GM19351 (cell line): Measurements from ENCODE around the gene AMPH.
"Not testable (repeated sequence)": the region's sequence is repeated elsewhere in the genome, so short reads cannot be mapped to it uniquely, and the experiment has no call there.

Source experiments
- ATAC-seq: cut with Tn5 transposase; IDR thresholded peaks from one replicate; pipeline ENCODE4 v1.9.1; 2021; ENCODE audit warnings: mild to moderate bottlenecking, moderate library complexity; ENCODE audit not compliant: unreplicated experiment

AMPH gene

GRCh38 chr7:38629651-38630510 is 1.3 kb downstream of the AMPH start:
- no peak for ATAC-seq

DNA sequence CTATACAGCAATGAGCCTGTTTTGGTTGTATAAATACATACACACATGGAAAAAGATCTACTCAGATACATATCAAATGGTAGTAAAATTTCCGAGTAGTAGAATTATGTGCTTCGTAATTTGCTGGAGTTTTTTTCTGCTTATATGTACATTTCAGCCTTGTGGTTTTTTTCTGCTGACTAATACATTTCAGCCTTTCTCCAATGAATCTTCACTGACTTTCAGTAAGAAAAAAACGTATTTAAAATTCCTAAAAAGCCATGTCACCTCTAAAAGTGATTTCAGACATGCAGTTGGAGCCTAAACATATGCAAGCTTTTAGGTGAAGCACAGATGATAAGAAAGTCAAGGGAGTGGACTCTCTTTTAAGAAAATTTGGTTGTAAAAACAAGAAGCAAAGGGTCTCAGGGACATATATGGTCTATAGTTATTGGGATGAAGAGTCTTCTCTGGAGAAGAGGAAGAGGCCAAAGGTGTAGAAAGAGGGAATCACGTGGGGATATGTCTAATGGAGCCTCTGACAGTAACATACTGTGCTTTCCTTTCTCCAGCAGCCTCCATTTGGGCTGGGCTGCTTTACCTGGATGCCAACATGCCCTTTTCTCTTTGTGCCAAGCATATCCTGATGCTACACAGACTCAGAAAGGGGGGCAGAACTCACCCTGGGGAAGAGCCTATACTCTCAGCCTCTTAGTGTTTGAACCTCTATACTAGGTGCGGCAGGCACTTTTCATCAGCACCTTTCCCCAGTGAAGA is 2.4 kb downstream of the AMPH start:
- no peak for ATAC-seq

DNA sequence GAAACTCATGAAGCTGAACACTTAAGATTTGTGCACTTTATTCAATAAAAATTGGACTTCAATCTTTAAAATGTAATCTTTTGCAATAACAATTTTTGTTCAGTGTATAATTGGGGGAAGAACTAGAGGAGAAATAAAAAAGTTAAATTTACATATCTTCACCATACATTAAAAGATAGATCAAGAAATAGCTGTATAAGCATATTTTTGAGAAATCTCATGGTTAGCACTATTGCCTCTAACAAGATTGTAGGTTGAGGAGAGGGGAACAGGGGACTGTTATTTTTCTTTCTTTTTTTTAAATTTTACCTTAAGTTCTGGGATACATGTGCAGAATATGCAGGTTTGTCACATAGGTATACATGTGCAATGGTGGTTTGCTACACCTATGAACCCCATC is 5.3 kb downstream of the AMPH start:
- no peak for ATAC-seq

GRCh38 chr7:38615665-38616064 is 15.5 kb downstream of the AMPH start:
- ATAC-seq: no peak

DNA sequence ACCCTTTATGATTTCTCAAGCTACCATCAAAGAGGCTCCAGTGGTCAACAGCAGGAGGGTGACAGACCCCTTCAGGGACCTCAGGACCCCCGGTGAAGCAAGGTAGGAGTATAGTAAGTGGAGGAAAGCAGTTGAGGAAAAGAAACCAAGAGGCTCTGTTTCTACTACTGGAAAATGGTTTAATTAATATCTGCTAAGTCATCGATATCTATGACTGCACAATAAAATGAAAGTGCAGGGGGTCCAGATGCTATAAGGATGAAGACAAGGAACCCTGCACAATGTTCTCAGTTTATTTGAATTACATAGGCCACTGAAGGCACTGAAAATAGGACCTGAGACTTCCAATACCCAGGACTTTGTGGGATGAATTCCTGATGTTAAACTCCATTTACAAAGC is 23.7 kb downstream of the AMPH start:
- ATAC-seq: no peak

- ATAC-seq: no peak
Observed at GRCh38 chr7:38600741-38601140, 30.4 kb downstream of the AMPH start.

DNA sequence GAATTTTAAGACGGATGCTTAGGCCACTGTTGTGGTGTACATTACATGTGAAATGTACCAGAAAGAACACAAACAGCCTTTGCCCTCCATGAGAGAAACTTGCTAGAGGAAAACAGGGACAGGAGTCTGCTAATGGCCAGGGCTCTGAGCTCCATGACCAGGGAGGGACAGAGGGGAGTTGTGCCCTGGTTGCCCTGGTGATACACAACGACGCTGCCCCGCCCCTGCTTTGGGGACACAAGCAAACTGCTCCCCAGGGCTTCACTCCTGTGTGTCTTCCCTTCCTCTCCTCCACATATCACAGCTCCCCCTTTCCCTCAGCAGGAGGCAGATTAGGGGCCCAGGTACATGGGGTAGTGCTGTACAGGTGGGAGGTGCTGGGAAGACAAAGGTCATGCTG is 36.2 kb downstream of the AMPH start:
- ATAC-seq: no peak

- no peak for ATAC-seq
Observed at GRCh38 chr7:38592737-38593288, 38.4 kb downstream of the AMPH start.

- ATAC-seq: no peak
Observed at GRCh38 chr7:38585572-38586354, 45.4 kb downstream of the AMPH start.

GRCh38 chr7:38584443-38585210 is 46.5 kb downstream of the AMPH start:
- ATAC-seq: no peak

DNA sequence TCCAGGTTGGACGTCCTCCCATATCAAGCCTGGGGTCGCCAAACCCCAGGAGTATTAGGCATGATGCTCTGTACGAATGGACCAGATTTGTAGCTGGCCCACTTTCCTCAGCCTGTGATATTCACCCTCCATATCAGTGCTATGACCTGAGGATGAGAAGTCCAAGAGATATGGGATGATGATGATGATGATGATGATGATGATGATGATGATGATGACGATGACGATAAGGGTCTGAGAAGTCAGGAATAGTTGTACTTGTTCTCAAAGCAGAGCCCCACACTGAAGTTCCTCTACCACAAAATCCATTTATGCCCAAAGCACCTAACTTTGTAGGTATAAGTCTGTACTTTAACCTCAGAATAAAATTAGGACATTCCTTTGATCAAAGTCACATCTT is 50.7 kb downstream of the AMPH start:
- no peak for ATAC-seq

DNA sequence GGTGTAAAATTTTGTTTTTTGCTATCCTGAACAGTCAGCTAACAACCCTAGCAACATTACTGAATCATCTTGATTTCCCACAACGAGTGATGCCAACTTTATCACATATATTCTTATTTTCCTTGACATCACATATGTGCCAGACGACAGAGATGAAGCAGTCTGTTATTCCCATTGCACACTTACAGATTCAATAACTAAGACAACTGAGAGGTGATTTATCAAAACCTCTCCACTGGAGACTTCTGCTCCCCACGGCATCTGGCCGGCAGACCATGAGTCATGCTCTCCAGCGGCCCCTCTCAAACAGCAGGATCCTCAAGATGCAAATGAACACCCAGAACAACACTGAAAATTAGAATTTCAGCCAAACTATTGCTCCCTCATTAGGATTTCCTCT is 57.1 kb downstream of the AMPH start:
- no peak for ATAC-seq

DNA sequence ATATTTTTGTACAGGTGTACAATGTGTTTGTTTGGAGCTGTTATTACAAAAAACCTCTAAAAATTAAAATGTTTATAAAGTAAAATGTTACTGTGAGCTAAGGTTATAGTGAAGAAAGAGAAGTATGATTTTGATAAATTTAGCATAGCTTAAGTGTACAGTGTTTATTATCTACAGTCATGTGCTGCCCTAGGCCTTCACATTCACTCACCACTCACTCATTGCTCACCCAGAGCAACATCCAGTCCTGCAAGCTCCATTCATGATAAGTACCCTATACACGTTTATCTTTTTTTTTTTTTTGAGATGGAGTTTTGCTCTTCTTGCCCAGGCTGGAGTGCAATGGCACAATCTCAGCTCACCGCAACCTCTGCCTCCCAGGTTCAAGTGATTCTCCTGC is 59.6 kb downstream of the AMPH start:
- not testable (repeated sequence) for ATAC-seq

DNA sequence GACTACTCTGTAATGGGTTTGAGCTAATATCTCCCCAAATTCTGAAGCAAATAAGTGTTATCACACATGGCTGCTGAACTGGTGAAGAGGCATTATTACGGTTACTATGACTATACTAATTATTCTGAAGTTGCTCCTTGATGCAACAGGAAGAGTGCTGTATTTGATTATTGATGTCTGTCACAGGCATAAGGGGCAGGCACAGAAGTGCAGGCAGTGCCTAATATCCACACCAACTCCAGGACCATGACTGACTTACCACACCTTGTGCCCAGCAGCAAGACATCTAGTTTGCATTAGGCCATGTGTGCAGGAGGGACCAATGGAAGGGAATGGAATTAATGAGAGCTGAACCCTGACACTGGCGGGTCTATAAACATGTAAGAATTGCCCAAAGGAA is 62.7 kb downstream of the AMPH start:
- ATAC-seq: no peak

DNA sequence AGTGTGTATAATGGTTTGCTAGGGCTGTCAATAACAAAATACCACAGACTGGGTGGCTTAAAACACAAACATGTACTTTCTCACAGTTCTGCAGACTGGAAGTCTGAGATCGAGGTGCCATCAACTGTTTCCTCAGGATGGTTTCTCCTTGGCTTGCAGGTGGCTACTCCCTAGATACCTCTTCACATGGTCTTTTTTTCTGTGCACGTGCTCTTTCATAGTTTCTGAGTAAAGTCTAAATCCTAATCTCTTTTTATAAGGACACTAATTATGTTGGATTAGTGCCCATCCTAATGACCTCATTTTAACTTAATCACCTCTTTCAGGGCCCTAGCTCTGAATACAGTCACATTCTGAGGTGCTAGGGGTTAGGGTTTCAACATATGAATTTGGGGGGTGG is 65.9 kb downstream of the AMPH start:
- ATAC-seq: no peak

GRCh38 chr7:38563741-38564140 is 67.4 kb downstream of the AMPH start:
- no peak for ATAC-seq

DNA sequence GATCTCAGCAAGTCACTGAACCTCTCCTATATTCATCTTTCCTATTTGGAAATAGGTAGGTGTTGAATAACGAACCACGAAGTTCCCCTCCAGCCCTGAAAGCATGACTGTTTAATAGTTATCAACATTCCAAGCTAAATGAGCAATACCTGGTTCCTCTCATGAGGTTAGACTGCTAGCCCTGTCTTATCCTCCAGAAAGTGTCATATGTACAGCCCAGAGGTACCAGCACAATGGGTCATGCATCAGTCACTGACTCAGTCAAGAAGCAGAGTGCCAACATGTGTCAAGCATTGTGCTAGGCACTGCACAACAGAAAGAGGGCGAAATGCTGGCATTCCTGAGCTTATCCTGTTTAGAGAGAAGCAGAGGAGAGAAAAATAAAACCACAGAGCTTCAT is 70.0 kb downstream of the AMPH start:
- no peak for ATAC-seq

GRCh38 chr7:38558761-38559345 is 72.3 kb downstream of the AMPH start:
- no peak for ATAC-seq

- no peak for ATAC-seq
Observed at GRCh38 chr7:38554586-38554985, 76.6 kb downstream of the AMPH start.

GRCh38 chr7:38550836-38551235 is 80.3 kb downstream of the AMPH start:
- ATAC-seq: no peak
